ENCODE measurements around the gene PIP5K1B. TPM values are rescaled to one million over a fixed set of nuclear protein-coding genes. Genes with fewer than 3 reads are reported as not detected.

The PIP5K1B gene
- polyA plus RNA-seq, 1 donor (not counting 4 experiments of a cell fraction or from before 2014, with no cell fraction given) = not detected

- no peak for TF ChIP-seq EZH2 (IDR thresholded peaks at IDR 0.05; ENCODE audit: low read length)
- no peak for TF ChIP-seq CTCF (optimal IDR thresholded peaks at IDR 0.05 in 1 of 3, IDR thresholded peaks at IDR 0.05 in 1 of 3, conservative IDR thresholded peaks at IDR 0.05 in 1 of 3; ENCODE audit: extremely low read depth in 1 of 3, insufficient read depth in 2 of 3, low read length in 3 of 3)
- Histone ChIP-seq H3K9me3 (ENCODE audit: control insufficient read depth, low read depth, low read length) (no peaks in the 10 kb centered on the region), H3K27ac (ENCODE audit: control insufficient read depth, insufficient read depth, low read length) (no peak overlapping the region), H2AFZ (ENCODE audit: control insufficient read depth, low read length) (no peak overlapping the region), H4K20me1 (ENCODE audit: control insufficient read depth, extremely low read depth, insufficient read depth, low read length) (no peaks in the 10 kb centered on the region), H3K79me2 (ENCODE audit: control insufficient read depth, insufficient read depth, low read length) (no peaks in the 10 kb centered on the region), H3K9ac (ENCODE audit: control insufficient read depth, extremely low read depth, insufficient read depth, low read length) (no peak overlapping the region), H3K36me3 (ENCODE audit: control insufficient read depth in 2 of 2, extremely low read depth in 1 of 2, insufficient read depth in 2 of 2, low read length in 2 of 2) (no peaks in the 10 kb centered on the region), H3K27me3 (ENCODE audit: control insufficient read depth, extremely low read depth, insufficient read depth, low read length) (peaks cover 10% of the 10 kb centered on the region), H3K4me2 (ENCODE audit: control insufficient read depth, extremely low read depth, insufficient read depth, low read depth, low read length) (no peak overlapping the region), H3K4me3 (ENCODE audit: control insufficient read depth in 2 of 3, extremely low read depth in 1 of 3, insufficient read depth in 2 of 3, low read depth in 1 of 3, low read length in 3 of 3) (no peak overlapping the region), H3K9me1 (ENCODE audit: control insufficient read depth, extremely low read depth, insufficient read depth, low read length) (no peaks in the 10 kb centered on the region), H3K4me1 (ENCODE audit: control insufficient read depth, extremely low read depth, insufficient read depth, low read length) (no peaks in the 10 kb centered on the region)
- no peak for FAIRE-seq
- dilution Hi-C loops (cut with MboI; ENCODE audit: extremely low pct_ligation_motif_present, low sequenced_read_pairs) = loop anchor here (10.0 kb wide), 1 partner anchor 283 kb away; no protein-coding TSS in a partner anchor
- DNase-seq (ENCODE audit: low read depth, low spot score) = no peak
Observed at GRCh38 chr9:68711932-68712331, 6.9 kb downstream of the PIP5K1B start.

GRCh38 chr9:68714416-68715180, 9.6 kb downstream of the PIP5K1B start:
- H3K9ac ChIP-seq (ENCODE audit: control insufficient read depth, extremely low read depth, insufficient read depth, low read length) = no peak overlapping the region
- H2AFZ ChIP-seq (ENCODE audit: control insufficient read depth, low read length) = no peak overlapping the region
- H3K27ac ChIP-seq (ENCODE audit: control insufficient read depth, insufficient read depth, low read length) = no peak overlapping the region
- no peaks in the 10 kb centered on the region for H3K27me3 ChIP-seq (ENCODE audit: control insufficient read depth, extremely low read depth, insufficient read depth, low read length)
- DNase-seq (ENCODE audit: low read depth, low spot score) (no peak), FAIRE-seq (no peak)
- no peaks in the 10 kb centered on the region for H3K36me3 ChIP-seq (ENCODE audit: control insufficient read depth in 2 of 2, extremely low read depth in 1 of 2, insufficient read depth in 2 of 2, low read length in 2 of 2)
- H3K4me2 ChIP-seq (ENCODE audit: control insufficient read depth, extremely low read depth, insufficient read depth, low read depth, low read length) = no peak overlapping the region
- no peak overlapping the region for H3K4me3 ChIP-seq (ENCODE audit: control insufficient read depth in 2 of 3, extremely low read depth in 1 of 3, insufficient read depth in 2 of 3, low read depth in 1 of 3, low read length in 3 of 3)
- dilution Hi-C loops (cut with MboI; ENCODE audit: extremely low pct_ligation_motif_present, low sequenced_read_pairs) = loop anchor here (10.0 kb wide), 1 partner anchor 280 kb away; no protein-coding TSS in a partner anchor
- TF ChIP-seq CTCF (optimal IDR thresholded peaks at IDR 0.05 in 1 of 3, IDR thresholded peaks at IDR 0.05 in 1 of 3, conservative IDR thresholded peaks at IDR 0.05 in 1 of 3; ENCODE audit: extremely low read depth in 1 of 3, insufficient read depth in 2 of 3, low read length in 3 of 3) (no peak), EZH2 (IDR thresholded peaks at IDR 0.05; ENCODE audit: low read length) (no peak)
- H3K4me1 ChIP-seq (ENCODE audit: control insufficient read depth, extremely low read depth, insufficient read depth, low read length) = no peaks in the 10 kb centered on the region
- H3K79me2 ChIP-seq (ENCODE audit: control insufficient read depth, insufficient read depth, low read length) = no peaks in the 10 kb centered on the region
- no peaks in the 10 kb centered on the region for H3K9me1 ChIP-seq (ENCODE audit: control insufficient read depth, extremely low read depth, insufficient read depth, low read length)
- no peaks in the 10 kb centered on the region for H3K9me3 ChIP-seq (ENCODE audit: control insufficient read depth, low read depth, low read length)
- no peaks in the 10 kb centered on the region for H4K20me1 ChIP-seq (ENCODE audit: control insufficient read depth, extremely low read depth, insufficient read depth, low read length)
